CD4-positive, alpha-beta T cell treated with Interleukin-17A for 4 hours (primary cell): Measurements from ENCODE around the gene LIPJ.

Experiments
- DNase-seq: peaks from one replicate; pipeline ENCODE4 v3.0.0-alpha.2; 2020; ENCODE audit warnings: mixed read lengths

LIPJ gene, protein sequence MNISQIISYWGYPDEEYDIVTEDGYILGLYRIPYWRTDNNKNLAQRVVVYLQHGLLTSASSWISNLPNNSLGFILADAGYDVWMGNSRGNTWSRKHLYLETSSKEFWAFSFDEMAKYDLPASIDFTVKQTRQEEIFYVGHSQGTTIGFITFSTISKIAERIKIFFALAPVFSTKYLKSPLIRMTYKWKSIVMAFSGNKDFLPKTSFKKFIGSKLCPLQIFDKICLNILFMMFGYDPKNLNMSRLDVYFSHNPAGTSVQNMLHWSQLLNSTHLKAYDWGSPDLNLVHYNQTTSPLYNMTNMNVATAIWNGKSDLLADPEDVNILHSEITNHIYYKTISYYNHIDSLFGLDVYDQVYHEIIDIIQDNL

DNA sequence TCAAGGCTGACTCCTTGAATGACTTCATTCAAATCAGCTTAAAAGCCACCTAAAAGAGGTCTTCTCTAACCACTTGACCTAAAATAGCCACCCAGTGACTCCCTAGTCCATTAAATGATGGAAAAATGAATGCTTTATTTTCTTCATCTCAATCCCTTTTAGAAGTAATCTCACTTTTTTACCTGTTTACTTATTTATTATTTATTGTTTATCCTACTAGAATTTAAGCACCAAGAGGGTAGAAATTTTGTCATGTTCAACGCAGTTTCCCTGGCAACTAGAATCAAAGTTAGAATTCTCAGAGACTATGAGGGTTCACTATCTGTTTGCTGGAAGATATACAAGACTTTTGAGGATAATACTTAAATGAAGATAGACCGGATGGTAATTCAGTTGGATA is at the start of gene LIPJ:
Gene LIPJ, plus strand, starts transcription at position 301 of the 400 bp plus-strand sequence. CDS start 3,926 bp downstream, outside the sequence.
- DNase-seq, result no peak

DNA sequence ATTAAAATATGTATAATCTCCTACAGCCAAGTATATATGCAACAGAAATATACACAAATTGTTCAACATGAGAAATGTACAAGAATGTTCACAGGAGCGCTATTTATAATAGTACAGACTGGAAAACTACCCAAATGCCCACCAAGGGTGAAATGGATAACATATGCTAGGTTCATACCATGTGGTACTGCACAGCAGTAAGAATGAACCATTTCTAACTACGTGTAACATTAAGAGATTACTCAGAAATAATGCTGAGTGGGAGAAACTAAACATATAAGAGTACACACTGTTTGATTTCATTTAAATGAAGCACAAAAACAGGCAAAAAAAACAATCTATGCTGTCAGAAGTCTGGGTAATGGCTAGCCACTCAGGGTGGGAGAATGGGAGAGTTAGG is 49.2 kb upstream of the LIPJ start:
- no peak for DNase-seq

DNA sequence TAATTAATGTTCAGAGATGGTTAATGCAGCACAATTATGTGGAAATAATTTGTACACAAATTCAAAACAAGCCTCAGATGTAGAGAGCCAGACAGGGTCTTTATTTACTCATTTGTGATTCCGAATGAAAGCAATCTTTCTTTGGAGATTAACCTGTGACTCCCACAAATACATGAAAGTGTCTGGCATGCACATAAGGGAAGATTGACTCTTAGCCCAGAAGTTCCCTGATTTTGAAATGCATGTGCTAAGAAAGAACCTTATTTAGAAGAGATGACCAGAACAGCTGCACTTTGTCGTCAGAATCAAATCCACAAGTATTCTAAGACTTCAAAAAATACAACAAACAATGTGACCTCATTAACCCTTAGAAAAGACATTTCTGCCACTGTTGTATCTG is 48.5 kb upstream of the LIPJ start:
- no peak for DNase-seq

DNA sequence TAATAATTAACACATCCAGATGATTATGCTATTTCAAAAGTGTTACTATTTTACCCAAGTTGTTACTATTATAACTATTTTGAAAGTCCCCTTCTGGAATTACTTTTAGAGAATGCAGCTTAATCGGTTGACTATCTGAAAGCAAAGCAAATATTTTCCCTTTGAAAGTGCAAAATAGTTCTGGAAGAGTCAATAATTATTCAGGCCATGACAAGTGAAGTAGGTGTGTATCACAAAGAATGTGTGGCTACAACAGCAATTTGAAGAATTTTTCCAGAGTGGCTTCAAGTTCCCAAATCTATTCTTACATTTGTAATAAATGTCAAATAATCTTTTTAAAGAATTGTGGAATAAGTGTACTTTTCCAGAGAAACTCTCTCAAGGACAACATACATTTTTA is 46.2 kb upstream of the LIPJ start:
- DNase-seq, result no peak

DNA sequence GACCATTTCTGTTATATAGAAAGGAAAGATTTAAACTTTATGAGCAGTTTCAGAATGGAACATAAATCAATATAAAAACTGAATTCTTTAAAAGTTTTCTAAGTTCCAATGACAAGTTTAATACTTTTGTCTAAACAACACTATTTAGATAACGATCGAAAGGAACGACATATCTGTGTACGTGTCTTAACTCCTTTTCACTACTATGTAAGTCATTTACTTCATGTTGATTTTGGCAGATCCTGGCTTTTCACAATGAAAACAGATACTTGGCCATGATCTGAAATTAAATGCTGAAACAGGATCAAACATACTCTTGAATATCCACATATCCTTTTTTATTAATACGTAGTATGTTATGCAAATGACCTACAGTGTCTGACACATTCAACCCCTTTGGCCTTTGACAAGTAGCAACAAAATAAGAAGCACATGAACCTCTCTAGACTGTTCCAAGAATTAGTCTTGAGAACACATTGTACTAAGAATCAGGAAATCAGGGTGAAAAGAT is 45.4 kb upstream of the LIPJ start:
- DNase-seq, result no peak

DNA sequence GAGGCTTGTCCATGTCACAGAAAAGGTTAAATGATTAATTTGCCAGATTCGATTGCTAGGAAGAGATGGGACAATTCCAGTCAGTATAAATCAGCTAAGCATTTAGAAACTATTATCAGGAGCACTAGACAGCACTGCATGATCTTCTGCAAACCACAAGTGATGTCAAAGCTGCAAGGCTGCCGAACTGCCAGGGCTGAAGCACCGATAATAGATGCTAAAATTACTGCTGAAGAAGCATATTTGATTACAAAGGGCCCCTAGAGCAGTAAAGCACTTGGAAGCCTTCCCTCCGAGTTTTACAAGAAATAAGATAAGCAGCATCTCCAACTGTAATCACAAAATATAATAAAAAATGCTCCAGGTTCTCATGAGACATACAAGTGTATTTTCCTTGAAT is 44.0 kb upstream of the LIPJ start:
- no peak for DNase-seq

DNA sequence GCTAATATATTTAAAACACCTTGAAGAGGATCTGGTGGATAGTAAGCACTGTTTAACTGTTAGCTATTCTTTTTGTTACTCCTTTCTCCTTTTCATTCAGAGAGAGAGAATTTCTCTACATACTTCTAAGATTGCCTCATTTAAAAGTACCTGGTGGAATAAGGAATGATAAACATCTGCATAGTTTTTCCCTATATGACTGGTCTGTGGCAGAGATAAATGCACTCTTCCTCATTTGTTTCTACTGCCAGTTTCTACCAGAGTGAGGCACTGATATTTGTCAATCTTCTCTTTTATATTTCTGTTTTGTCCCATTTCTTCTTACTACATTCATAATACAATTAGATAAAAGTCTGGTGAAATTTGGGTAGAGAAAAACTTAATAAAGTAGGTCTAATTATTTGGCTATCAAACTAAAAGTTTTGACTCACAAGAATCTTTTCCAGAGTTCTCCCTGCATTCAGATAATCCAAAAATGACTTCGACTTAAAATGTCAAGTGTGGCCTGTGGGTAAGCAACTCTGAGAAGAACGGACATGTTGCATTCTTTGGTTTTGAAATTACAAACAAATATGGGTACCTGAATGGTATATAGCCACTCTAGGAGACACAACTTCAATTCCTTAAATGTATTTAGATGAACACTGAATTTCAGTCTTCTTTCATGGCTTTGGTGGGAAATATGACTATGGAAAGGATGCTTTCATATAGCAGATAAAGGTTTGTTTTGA is 42.3 kb upstream of the LIPJ start:
- DNase-seq, result no peak

DNA sequence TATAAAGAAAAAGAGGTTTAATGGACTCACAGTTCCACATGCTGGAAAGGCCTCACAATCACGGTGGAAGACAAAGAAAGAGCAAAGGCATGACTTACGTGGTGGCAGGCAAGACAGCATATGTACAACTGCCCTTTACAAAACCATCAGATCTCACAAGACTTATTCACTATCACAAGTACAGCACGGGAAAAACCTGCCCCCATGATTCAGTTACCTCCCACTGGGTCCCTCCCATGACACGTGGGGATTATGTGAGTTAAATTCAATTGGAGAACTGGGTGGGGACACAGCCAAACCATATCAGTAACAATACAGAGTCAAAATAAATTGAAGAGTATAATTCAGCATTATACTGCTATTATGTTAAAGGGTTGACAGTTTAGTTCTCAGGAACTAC is 41.2 kb upstream of the LIPJ start:
- no peak for DNase-seq

DNA sequence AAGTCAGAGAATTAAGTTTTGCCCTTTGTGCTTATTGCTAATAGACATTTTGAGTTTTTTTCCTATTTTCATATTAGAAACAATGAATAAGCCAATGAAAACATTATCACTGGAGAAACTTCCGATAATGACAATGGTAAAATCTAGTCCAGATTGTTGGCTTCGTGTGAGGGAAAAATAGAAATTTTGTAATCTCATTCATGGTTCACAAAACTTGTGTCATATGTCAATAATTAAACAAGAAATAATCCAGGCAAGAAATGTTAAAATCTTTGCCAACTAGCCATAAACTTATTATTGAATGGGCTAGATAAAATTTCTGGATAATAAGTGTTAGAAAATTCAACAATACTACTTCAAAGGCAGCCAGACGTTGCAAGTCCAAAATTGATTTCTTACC is 40.1 kb upstream of the LIPJ start:
- DNase-seq, result no peak

DNA sequence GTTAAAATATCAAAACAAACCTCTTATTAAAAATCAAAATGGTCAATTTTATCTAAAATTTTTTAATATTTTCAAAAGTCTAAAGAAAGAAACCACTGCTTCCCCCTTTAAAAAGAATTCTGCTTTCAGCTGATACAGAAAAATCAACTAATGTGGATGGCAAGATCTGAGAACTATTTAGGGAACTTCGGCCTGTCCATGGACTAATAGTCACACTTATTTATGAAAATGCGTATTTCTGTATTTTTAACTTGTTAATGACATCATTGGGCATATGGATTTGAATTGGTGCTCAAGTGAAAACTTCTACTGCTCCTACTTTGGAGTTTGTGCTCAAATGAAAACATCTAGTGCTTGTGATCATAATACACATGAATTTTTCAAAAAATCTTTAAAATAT is 35.3 kb upstream of the LIPJ start:
- no peak for DNase-seq

DNA sequence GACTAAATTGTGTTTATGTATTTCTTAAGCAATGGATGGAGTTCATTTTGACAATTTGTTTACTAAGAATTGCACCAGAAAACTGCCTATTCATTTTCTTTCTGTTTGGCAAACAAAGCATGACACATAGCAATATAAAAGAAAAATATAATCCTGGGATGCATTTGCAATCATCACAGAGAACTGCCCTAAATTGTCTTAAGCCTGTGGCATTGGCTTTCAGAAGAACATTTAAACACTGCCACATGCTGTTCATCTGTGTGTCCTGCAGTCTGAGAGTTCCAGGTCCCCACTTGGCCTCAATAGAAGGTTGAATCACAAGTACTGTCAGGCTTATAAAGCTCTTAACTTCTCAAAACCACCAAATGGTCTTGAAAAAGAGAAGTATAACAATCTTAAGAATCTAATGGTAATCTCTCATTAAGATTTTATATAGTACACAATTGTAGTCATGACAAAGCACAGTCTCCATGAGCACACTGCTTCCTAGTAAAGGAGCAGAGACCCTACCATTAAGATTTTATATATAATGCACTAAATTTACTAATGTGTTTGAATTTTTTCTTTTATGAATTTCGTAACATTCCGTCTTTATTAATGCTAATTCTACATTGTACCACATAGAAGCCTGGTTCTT is 33.3 kb upstream of the LIPJ start:
- DNase-seq, result peak; percentile 43

DNA sequence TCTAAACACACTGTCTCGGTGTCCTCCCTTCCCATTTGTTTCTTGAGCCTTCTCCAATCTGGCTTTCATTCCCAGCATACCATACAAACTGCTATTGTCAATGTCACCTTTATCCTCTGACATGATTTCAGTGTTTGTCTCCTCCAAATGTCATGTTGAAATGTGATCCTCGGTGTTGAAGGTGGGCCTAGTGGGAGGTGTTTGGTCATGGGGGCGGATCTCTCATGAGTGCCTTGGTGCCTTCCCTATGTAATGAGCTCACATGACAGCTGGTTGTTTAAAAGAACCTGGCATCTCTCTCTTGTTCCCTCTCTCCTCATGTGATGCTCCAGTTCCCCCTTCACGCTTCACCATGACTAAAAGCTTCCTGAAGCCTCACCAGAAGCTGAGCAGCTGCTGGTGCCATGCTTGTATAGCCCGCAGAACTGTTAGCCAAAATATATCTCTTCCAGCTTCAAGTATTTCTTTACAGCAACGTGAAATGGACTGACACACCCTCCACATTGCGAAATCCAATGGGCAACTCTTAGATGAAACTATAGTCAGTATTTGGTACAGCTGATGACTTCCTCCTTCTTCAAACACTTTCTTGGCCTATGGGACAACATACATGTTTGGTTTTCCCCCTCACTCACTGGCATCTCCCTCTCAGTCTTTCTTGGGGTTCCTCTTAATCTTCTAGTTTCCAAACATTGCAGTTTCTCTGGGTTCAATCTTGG is 31.2 kb upstream of the LIPJ start:
- DNase-seq, result no peak

DNA sequence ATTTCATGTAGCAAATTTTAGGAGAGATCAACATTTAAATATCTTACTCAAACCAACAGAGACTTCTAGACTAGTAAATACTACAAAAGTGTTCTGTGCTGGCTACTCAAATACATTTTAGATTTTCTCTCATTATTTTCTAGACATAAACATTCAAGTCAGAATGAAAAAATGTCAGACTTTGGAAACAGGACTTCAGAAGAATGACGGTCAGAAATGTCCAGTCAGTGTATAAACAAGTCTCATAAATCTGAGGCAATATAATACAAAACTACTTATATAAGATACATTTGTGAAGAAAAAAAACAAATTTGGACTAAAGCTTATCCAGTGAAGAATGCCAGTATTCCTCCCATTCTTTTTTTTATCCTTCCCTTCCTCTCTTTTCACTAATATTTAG is 29.3 kb upstream of the LIPJ start:
- DNase-seq, result no peak

DNA sequence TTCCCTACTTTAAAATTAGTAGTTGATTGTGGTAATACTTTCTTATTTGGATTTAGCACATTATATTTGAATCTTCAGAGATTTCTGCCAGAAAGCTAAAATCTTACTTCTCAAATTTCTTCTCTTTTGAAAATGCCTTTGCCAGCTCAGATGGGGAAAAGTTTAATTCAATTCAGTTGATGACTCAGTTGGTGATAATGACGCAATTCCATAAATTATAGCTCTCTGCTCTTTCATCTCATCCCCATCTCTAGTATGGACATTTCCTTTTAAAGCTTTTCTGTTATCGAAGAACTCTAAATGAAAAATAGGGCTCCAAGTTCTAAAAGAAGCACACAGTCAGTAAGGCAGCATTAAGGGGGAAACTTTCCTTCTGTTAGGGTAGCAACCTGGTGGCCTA is 28.9 kb upstream of the LIPJ start:
- DNase-seq, result no peak

DNA sequence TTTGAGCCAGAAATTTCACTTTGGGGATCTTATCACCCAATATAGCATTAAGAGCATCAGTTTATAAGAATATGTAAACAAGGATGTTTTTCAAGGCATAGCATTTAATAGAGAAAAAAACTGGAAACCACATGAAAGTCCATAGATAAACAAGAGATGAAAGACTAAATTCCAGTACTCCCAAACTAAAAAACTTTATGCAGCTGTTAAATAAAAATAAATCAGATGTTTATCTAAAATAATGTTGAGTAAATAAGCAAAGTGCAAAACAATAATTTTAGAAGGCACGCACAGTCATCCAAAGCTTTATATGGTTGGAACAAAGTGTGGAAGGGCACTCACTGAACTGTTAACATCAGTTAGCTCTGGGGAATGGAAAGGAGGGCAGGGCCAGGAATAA is 24.4 kb upstream of the LIPJ start:
- no peak for DNase-seq

DNA sequence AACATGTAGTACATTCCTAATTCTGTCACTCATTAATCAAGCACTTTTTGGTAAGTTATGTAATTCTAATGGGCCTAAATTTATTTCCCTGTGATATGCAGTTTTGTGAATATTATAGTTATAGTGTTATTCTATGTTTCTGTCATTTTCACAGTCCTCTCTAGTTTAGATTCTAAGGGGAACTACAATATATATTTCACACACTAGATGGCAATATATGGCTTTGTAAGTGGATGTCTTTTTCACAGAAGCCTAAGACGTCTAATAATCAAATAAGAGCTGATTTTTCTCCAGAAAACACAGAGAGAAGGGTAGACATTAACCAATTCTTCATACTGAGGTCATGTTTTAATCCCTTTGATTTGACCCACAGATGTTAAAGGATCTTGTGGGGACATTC is 21.5 kb upstream of the LIPJ start:
- no peak for DNase-seq

DNA sequence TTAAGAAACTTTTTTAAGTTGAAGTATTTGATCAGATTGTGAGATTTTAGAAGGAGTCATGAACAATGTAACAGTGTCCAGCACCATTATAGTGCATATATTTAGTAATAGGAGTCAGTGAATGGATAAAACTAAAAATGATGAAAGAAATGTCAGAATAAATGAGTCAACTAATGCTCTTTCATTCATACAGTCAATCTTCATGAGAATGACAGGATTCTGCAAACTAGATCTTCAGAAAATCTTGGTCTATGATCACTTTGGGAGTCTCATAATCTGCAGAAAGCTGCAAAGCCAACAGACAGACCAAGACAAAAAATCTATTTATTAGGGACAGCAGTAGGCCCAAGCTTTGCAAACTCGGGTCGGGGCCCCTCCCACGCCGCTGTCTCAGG is 4.2 kb upstream of the LIPJ start:
- DNase-seq, result no peak

DNA sequence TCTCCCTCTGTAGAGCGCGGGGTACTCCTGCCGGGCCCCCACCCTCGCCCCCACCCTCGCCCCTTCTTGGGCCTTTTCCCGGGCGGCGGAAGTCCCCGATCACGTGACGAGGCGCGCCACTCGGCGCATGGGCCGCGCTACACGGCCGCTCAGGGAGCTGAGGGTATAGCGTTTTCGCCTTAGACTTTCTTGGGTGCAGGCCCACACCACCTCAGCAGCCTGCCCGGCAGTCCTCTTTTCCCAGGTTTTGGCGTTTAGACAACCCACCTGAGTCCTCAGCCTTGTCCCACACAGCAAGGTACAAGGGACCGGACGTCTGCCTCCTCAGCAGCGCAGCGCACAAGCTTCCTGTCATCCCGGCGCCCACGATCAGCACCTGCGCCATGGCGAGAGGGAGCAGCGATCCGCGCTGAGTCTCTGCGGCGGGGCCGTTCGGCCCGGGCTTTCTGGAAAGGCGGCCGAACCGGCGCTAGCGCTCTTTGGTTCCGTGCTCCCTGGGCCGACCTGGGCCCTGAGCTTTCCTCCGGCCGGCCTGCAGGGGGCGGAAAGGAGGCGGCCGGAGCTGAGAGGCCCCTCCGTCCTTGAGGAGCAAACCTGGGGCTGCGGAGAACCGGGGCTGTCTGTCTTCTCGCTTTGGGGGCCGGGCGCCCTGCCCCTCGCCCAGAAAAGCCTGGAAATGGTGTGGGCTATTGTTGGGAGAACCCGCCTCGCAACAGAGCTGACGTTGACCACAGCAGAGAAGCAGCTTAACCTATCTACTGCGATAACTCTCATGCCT is 3.6 kb upstream of the LIPJ start, which contains the start of gene RNLS:
Gene RNLS, minus strand, starts transcription at position 513 of the 778 bp plus-strand sequence.
- DNase-seq, result peak; percentile 77

DNA sequence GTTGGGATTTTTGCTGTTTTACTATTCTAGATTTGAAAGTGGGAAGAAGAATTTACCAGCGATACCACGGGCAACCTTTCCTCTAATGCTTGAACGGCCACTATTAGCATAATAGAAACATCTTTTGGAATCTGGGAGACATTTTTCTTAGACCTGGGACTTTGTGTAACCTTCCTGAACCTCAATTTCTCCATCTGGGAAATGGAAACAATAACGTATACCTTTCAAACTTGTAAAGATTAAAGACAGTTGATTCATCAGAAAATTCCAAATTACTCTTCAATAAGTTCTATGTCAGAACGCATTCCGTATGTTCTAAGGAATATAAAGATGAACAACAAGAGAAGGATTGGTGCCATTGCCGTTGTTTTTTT is 3.0 kb upstream of the LIPJ start:
- no peak for DNase-seq

DNA sequence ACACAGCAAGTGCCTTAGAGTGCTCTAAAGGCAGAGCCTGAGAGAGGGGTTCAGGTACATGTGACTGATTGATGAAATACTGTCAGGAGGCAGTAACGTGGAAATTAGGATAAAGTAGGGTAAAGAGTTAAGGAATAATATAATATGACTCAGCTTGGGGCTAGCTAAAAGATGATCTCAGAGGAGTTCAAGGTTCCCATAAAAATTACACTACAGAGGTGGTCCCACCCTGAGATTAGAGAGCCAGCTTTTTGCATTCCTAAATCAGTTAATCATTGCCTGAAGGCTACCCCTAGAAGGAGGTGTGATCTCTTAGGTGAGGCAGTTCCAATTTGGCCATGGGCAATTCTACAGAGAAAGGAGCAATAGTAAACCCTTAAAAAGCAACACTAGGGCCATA is 5.8 kb downstream of the LIPJ start:
- no peak for DNase-seq

DNA sequence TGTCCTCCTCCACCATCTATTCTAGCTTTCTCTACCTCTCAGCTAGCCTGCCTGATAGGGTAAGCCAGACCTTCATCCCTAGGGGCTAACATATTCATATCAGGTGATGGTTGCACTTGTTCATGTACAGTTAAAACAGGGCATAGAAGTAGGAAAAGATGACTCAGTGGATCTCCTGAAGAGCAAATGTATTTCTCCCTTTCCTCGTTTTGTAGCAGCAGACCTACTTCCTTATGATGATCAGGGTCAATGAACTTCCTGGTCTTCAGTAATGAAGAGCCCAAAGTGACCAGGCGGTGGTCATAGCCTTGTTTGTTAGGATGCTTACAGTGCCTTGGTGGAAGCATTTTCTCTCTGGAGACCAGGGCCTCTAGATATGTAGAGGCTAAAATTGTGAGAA is 6.3 kb downstream of the LIPJ start:
- no peak for DNase-seq

DNA sequence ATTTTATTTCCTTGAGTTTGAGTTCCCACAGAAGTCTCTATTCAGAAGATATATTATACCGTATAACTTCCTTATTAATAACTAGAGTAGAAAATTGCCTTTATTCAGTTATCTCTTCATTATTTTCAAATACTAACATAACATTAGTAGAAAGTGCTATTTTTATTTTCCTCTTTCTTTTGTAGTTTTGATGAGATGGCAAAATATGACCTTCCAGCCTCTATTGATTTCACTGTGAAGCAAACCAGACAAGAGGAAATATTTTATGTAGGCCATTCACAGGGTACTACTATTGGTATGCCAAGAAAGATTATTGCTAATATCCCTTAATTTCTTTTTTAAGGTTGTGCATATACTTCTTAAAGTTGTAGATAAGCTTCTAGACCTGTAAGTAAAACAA is 7.9 kb downstream of the LIPJ start:
- DNase-seq, result no peak
